Fibroblast of gingiva (primary cell): ENCODE measurements around the gene KCNC3.

Experiments used
- DNase-seq: peaks from one replicate; pipeline ENCODE4 v3.0.0-alpha.2; 2011; ENCODE audit warnings: low read depth

The KCNC3 gene

DNA sequence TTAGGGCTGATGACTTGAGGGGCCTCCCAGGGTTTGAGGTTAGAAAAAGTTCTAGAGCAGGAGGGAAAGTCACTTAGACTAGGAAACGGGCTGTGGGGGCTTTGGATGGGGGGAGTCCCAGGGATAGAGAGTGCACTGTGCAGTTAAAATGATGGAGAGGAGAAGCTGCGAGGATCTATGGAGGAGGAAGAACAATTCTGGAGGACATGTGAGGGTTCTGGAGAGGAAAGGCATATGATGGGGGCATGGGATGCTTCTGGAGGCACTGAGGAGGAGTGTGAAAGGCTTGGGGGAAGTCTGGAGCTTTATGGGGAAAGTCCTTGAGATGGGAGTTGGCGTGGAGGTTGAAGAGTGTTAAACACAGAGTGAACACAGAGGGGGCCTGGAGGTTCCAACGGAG lies 2.2 kb downstream of the KCNC3 start:
- DNase-seq = no peak

DNA sequence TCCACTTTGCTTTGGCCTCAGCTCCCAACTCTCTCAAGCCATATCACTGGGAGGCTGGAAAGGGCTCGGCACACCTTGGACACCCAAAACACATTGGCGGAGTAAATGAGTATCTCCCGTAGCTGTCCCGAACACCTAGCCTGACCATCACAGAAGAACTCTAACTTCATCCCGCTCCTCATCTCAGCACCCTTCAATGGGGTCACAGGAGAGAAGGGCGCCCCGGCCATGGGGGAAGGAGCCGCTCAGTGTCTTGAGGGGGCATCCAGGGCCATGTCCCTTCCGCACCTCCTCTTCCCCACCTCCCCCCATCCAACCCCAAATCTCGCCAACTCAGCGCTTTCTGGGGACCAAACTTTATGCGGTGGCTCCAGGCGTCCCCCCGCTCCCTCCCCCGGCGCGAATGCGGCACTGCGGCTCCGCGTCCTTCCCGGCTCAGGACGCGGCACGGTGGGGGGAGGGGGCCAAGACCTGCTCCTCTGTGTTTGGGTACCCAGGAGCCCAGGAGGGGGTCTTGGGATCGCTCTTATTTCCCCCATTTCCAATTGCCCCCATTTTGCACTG lies 3.0 kb downstream of the KCNC3 start:
- no peak for DNase-seq

DNA sequence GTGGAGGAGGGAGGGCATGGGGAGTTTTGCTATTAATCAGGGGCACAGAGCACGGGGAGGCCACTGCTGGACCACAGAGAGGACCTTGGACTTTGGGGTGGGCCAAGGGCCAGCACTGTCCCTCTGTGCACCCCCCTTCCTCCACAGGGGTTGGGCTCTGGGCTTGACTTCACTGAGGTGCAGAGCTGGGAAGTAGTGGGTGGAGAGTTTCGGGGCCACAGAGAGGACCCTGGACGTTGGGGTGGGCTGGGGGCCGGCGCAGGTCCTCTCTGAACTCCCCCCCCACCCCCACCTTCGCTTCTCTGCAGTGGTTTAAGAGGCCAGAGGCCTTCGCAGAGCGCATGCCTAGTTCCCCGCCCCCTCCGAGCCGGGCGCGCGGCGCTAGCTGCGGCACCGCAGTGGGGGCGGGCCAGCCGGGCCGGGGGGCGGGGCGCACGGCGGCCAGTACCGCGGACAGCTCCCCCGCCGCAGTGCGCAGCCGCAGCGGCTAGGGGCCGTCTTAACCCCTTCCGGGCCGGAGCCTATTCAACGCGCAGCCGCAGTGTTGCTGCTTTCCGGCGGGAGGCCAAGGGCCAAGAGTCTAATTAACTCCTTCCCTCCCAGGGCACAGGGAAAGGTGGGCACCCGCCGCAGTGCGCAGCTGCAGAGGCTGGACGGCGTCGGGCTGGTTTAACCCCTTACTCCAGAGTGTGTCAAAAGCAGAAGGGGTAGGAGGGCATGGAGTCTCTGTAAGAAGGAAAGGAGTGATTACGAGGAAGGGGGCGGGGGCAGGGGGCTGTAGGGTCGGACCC lies 3.7 kb downstream of the KCNC3 start:
- DNase-seq = no peak

DNA sequence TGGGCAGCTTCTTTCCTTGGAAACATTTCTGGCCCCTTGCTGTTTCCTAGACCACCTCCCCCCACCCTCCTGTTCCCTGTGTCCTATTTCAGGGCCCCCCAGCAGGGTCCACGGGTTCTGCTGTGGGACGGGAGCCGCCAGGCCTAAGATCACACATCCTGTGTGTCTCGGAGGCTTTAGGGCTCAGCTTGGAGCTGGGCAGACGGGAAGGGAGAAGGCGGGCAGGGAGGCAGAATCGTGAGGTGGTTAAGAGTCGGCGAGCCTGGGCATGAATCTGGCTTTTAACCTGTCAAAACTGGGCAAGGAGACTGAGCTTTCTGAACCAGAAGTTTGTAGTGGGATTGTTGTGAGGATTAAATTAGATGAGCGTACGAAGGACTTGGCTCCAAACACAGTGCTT lies 4.8 kb downstream of the KCNC3 start:
- no peak for DNase-seq

DNA sequence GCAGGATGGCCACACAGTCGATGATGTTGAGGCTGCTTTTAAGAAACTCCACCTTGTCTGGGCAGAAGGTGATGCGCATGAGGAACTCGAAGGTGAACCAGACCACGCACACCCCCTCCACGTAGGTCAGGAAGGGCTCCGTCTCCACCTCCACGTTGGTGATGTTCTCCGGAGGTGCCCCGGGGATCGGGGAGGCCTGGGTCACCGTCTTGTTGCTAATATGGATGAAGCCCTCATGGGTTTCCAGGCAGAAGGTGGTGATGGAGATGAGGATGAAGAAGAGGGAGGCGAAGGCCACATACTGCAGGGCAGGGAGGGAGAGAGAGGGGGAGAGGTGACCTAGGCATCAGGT lies 5.4 kb downstream of the KCNC3 start:
- no peak for DNase-seq

DNA sequence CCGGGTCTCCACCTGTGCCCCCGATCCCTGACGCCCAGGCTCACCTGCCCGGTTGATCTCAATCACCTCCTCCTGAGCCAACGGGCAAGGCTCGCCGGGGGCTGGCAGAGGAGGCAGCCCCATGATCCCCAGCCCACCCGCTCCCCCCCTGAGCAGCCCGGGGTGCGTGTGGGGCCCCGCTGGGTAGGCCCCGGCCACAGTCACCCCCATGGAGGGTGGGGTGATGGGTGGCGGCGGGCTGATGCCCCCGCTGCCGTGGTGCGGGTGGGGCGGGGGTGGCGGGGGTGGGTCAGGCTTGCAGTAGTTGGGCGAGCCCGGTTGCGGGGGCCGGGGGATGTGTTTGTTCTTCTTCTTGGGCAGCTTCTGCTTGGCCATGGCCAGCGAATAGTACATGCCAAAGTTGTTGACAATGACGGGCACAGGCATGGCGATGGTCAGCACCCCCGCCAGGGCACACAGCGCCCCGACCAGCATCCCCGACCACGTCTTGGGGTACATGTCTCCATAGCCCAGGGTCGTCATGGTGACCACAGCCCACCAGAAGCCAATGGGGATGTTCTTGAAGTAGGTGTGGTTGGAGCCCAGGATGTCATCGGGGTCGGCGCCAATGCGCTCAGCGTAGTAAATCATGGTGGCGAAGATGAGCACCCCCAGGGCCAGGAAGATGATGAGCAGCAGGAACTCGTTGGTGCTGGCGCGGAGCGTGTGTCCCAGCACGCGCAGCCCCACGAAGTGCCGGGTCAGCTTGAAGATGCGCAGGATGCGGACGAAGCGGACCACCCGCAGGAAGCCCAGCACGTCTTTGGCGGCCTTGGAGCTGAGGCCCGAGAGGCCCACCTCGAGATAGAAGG lies 6.0 kb downstream of the KCNC3 start:
- no peak for DNase-seq

DNA sequence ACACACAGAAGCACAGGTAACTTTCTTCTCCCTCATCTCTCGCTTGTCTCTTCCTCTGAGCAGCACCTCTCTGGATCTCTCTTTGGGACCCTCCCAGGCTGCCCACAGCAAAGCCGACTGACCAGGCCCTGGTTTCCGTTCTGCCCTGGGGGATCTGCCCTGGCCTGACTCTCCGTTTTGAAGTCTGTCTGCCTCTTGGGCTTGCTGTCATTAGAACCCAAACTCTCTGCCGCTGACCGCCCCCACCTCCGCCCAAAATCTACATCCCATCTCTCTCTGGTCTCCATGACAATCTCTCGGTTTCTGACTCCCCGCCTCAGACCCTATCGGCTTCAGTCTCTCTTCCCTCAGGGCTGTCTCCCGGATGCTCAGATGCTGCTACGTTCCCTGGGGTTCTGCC lies 6.9 kb downstream of the KCNC3 start:
- no peak for DNase-seq

DNA sequence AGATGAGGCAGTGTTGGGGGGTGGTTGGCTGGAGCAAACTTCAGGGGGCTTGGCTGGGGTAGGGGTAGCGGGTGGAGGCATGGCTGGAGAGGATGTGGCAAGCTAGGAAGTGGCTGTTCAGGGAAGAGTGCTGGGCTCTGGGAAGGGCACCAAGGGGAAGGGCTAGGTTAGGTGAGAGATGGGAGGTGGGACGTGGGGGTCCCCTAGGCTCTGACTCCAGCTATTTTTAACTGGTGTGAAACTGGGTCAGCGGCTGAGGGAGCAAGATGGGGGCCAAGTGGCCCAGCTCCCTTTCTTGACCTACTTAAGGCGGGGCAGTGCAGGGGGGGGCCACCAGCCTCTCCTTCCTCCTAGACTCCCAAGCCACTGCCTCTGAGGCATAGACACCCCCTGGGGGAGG lies 7.3 kb downstream of the KCNC3 start:
- no peak for DNase-seq

DNA sequence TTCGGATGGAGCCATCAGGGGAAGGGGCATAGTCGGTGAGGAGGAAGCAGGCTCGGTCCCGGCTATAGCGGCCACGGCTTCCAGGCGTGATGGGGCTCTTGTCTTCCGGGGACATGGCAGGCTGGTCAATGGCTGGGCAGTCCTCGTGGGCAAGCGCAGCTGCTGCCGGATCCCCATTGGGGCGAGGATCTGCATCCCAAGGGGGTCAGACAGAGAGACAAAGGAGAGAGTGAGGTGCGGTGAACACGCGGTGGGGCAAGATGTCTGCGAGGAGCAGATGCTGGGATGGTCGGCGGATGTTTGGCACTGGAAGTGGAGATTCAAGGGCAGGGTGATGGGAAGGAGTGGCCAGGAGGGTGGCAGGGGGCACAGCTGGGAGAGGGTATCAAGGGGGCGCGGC lies 8.6 kb downstream of the KCNC3 start:
- DNase-seq = no peak

DNA sequence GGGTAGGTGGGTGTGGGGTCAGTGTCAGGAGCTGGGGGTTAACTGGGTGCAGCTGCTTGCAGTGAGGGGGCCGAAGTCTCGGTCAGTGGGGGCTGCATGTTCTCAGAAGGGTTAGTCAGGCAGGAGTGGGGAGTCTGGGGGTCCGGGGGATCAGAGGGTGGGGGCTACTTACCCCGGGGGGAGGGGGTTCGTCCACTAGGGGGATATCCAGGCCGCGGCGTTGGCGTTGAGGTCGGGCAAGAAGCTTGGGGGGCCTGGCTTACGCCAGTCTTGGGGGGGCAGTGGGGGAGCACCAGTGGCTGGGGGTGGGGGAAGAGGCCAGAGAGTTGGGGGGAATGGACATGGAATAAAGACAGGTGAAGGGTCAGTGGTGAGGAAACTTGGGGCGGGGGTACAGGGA lies 9.1 kb downstream of the KCNC3 start:
- no peak for DNase-seq

DNA sequence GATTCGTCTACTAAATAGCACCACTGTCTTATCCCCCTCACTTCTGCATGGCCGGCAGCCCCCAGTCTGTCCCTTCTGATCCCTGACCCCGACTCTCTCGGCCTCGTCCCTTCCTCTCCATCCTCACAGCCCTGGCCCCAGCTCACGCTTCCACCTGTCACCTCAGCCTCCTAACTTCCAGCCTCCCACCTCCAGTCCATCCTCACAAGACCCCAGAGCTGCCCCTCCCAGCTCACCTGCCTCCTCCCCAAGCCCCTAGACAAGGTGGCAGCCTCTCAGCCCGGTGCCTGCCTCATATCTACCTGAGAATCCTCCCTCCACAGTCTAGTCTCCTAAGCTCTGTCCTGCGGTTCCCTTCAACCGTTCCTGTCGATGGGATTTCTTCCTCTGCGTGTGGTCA lies 10.0 kb downstream of the KCNC3 start:
- no peak for DNase-seq

DNA sequence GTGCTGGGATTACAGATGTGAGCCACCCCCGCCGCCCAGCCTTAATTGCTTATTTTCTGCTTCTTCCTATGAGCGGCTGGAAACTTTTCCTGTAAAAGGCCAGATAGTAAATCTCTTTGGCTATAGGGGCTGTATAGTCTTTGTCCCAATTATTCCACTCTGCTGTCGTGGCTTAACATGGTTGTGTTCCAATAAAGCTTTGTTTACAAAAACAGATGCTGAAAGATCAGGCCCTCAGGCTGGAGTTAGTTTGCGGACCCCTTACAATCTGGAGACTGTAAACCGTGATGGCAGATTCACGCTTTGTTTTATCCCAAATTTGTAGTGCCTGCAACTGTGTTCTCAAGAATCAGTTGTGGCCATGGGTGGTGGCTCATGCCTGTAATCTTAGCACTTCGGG lies 10.7 kb downstream of the KCNC3 start:
- DNase-seq = no peak

DNA sequence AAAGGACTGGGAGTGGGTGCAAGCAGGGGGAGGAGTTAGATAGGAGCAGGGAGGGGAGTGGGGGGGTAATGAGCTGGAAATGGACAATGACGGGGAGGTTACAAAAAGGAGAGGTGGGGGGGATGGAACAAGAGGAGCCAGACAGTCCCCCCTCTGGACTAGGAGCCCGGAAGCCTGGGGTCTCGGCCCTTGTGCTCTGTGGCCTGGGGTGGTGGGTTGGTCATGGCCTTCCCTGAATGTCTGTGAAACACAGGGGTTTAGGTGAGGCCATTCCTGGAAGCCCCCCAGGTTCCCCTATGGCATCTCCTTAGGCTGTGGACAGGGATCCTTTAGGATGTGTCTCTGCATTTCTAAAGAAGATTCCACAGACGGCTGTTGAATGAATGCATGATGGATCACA lies 12.1 kb downstream of the KCNC3 start:
- no peak for DNase-seq

DNA sequence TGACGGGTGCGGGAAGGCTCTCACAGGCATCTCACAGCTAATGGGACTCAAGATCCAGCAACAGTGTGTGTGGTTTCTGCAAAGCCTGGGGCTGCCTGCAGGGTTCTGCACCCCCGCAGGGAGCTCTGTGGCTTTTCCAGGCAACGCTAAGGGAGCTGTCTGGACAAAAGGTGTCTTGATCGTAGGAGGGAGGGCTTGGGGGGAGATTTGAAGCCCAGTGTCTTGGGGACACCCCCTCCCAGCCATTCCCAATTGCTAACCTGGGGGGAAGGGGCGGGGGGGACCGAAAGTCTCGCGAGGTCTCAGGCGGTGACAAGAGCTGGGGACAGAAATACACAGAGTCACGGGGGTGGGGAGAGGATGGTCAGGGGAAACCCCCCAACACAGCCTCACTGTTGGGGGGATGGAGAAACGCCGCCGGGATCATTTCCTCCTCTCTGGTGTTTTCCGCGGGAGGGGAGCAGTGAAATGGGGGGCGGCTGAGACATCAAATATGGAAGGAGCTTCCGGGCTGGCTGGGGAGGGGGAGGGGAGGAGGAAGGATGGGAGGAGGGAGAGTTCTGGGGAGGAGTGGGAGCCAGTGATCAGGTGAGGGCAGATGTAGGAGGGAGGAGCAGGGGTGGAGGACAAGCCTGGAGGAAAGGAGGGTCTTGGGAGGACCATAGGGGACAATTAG lies 13.3 kb downstream of the KCNC3 start:
- DNase-seq = no peak

DNA sequence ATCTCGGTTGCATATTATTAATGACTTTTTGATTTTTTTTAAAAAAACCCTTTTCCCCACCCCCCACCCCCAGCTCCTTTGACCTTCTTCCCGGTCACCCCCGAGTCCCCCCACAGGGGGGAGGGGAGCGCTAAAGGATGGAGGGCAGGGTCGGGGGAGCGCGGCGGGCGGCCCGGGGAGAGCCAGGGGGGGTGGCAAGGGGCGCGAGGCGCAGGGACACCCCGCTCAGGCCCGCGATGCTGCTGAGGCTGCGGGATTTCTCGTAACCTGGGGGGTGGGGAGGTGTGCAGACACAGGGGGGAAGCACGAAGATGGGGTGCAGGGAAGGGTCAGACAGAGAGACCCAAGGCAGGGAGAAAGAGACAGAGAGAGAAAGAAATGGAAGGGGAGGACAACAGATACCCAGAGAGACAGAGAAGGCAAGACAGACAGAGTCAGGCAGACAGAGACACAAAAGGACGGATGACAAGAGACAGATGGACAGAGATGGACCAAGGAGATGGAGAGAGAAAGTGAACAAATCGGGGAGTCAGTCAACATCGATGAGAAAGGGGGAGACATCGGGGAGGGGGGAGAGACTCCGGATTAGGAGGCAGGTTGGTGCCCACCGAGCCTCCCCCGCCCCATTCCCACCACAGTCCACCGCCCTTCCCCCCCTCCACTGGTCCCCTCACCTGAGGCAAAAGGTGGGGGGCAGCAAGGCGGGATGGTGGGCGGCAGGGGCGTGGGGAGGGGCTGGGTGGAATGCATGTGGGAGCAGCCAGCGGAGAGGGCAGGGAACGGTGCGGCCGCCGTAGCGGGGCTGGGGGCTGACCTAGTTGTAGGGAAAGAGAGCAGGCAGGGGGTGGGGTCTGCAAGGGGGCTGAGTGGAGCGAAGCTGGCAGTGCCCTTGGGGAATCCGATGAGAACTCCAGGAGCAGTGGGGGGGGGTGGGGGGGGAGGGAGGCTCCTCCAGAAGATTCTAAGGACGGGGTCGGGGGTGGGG lies 14.2 kb downstream of the KCNC3 start:
- DNase-seq = no peak

DNA sequence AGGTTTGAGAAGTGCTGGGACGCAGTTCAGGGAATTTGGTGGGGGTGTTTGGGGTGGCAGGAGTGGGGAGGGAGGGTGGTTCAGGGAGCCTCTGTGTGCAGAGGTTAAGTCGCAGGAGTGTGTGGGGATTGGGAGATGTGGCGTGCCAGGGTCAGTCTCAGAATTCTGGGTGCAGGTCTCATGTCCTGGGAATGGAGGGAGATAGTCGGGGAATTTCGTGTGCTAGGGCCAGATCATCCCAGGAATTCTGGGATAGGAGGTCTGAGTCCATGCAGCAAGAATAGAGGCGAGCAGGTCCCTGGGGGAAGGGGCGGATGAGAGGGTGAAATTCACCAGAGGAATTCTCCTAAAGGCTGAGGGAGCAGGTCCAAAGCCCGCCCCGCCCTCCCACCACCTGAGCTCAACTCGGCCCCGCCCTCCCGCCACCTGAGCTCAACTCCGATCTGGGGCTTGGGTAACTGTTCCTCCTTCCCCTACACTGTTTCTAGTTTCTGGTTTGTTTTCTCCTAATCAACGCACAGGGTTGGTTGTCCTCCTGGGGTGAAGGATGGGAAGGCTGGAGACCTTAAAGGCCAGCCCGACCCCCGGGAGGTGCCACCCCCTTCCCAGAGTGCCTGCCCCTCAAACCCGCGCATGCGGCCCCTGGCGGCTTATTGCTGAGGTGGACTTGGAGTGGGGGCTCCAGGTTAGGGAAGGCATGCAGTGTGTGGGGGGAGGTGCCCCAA lies 15.2 kb downstream of the KCNC3 start:
- DNase-seq = no peak

DNA sequence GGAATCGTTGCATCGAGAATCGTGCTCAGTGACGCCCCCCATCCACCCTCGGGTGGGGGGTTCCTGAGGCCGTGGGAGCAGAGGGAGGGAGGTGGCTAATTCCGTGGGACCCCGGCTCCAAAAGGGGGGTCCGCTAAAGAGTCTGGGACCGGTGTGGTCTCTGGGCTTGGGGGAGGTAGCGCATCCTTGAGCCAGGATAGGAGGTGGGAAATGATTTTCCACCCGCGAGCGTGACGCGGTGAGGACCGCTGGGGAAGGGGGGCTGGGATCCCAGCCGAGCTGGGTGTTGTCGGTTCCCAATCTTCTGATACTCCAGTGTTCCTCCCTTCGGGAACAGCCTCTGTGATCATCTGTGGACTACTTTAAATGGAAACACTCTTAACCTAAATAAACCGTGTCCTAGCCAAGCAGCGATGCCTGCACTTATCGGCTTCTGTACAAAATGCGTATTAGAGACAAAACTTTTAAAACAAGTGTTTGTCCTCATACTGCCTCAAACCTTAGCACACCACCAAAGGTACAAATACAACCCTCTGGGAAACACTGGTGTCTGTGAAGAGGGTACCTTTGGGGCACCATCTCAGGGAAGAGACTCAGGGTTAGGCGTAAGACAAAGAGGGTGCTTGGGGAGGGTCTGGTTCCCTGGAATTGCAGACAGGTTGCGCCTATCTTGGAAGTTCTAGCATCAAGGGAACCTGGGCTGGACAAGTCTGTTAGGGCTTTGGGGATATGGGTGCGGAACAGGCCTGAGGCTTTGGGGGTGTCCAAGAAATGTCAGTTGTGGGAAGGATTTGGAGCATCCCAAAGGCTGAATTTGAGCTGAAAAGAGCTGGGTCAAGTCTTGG lies 16.0 kb downstream of the KCNC3 start:
- DNase-seq = no peak

DNA sequence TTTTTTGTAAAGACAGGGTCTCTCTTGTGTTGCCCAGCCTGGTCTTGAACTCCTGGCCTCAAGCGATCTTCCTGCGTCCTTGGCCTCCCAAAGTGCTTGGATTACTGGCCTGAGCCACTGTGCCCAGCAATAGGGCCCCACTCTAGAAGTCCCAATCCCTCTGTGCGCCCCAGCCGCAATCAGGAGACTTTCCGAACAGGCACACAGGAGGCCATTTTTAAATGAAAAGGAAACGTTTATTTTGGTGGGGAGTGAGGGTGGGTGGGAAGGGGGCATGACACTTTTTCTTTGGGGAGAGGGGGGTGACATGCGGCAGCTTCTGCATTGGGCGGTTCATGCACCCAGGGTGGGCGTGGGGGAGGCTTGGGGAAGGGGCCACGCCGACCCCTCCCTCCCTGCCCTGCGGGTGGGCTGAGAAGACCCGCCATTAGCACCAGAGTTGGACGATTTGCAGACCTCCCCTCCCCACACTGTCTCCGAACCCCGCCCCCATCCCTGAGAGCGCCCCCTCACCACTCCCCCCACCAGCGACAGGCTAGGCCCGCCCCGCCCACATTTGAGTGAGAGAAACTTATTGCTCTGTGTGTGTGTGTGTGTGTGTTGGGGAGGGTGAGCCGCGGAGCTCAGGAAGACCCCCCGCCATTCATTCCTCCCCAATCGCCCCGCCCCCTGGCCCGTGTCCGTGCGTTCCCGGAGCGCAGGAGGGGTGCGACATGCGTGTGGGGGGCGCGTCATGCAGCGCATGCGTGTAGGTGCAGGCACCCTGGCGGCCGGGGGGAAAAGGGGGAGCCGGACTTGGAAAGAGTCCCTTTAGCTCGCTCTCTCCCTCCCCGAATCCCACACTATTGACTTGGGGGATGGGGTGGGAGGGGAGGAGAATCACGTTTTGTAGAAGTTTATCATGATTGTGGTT lies 17.2 kb downstream of the KCNC3 start:
- no peak for DNase-seq
